SK-N-SH treated with all-trans-retinoic acid at 6 μM for 48 hours (cell line): ENCODE results near the gene C22orf42.

Experiments used
- ATAC-seq: fragments of 200-7000 bp; cut with Tn5 transposase; 3 replicates; pipeline ENCODE4 v1.9.1; 2020; ENCODE audit warnings: mild to moderate bottlenecking, moderate library complexity
- ARNTL ChIP-seq: fragments of 450-650 bp; formaldehyde crosslinking; IDR thresholded peaks from 2 replicates; pipeline ENCODE4 v1.5.0; 2020; ENCODE audit warnings: low read depth, mild to moderate bottlenecking, moderate library complexity, borderline replicate concordance
- BACH2 ChIP-seq: fragments of 250-450 bp; sonication (Bioruptor Pico); IDR thresholded peaks from 2 replicates; pipeline ENCODE4 v1.9.0; 2021; ENCODE audit warnings: mild to moderate bottlenecking, borderline replicate concordance
- CSDC2 ChIP-seq: fragments of 250-450 bp; sonication (Bioruptor Pico); IDR thresholded peaks from 2 replicates; pipeline ENCODE4 v1.5.0; 2020; ENCODE audit warnings: mild to moderate bottlenecking, moderate library complexity
- ESRRG ChIP-seq: fragments of 250-450 bp; sonication (Bioruptor Pico); IDR thresholded peaks from 2 replicates; pipeline ENCODE4 v1.6.1; 2021; ENCODE audit warnings: mild to moderate bottlenecking
- GLIS3 ChIP-seq: fragments of 250-450 bp; sonication (Bioruptor Pico); IDR thresholded peaks from 2 replicates; pipeline ENCODE4 v1.5.0; 2020; ENCODE audit warnings: mild to moderate bottlenecking, moderate library complexity
- ISL1 ChIP-seq: fragments of 250-450 bp; sonication (Bioruptor Pico); IDR thresholded peaks from 2 replicates; pipeline ENCODE4 v2.1.2; 2022; ENCODE audit warnings: mild to moderate bottlenecking, moderate library complexity
- POU6F1 ChIP-seq: fragments of 250-450 bp; sonication (Bioruptor Pico); IDR thresholded peaks from 2 replicates; pipeline ENCODE4 v1.8.0; 2021; ENCODE audit warnings: low read depth, mild to moderate bottlenecking, moderate library complexity, borderline replicate concordance
- RARB ChIP-seq: fragments of 250-450 bp; sonication (Bioruptor Pico); IDR thresholded peaks from 2 replicates; pipeline ENCODE4 v1.8.0; 2021; ENCODE audit warnings: mild to moderate bottlenecking, moderate library complexity
- SNAI2 ChIP-seq: fragments of 250-450 bp; sonication (Bioruptor Pico); IDR thresholded peaks from 2 replicates; pipeline ENCODE4 v1.5.0; 2020; ENCODE audit warnings: mild to moderate bottlenecking, moderate library complexity
- TCF4 ChIP-seq: fragments of 250-450 bp; sonication (Bioruptor Pico); IDR thresholded peaks from 2 replicates; pipeline ENCODE4 v1.8.0; 2021; ENCODE audit warnings: mild to moderate bottlenecking, moderate library complexity, borderline replicate concordance
- TOX ChIP-seq: fragments of 250-450 bp; sonication (Bioruptor Pico); IDR thresholded peaks from 2 replicates; pipeline ENCODE4 v1.8.0; 2021; ENCODE audit warnings: mild to moderate bottlenecking, moderate library complexity, borderline replicate concordance
- ZC3H10 ChIP-seq: fragments of 250-450 bp; sonication (Bioruptor Pico); IDR thresholded peaks from 2 replicates; pipeline ENCODE4 v1.5.1; 2021; ENCODE audit warnings: mild to moderate bottlenecking, moderate library complexity
- ZFP30 ChIP-seq: fragments of 450-650 bp; formaldehyde crosslinking; IDR thresholded peaks from 2 replicates; pipeline ENCODE4 v1.5.0; 2022; ENCODE audit warnings: mild to moderate bottlenecking, moderate library complexity
- ZNF565 ChIP-seq: fragments of 450-650 bp; formaldehyde crosslinking; conservative IDR thresholded peaks from 2 replicates; pipeline ENCODE4 v1.5.0; 2020; ENCODE audit warnings: low read depth, mild to moderate bottlenecking, moderate library complexity
- ZNF70 ChIP-seq: fragments of 450-650 bp; formaldehyde crosslinking; IDR thresholded peaks from 2 replicates; pipeline ENCODE4 v1.5.0; 2020; ENCODE audit warnings: mild to moderate bottlenecking, moderate library complexity
- ZNF8 ChIP-seq: fragments of 450-650 bp; formaldehyde crosslinking; IDR thresholded peaks from 2 replicates; pipeline ENCODE4 v1.5.0; 2020; ENCODE audit warnings: mild to moderate bottlenecking, moderate library complexity
- TF ChIP-seq, protein P1 (sequence below): fragments of 250-450 bp; sonication (Bioruptor Pico); IDR thresholded peaks from 2 replicates; pipeline ENCODE4 v1.8.0; 2020; ENCODE audit warnings: mild to moderate bottlenecking, moderate library complexity, borderline replicate concordance
- TF ChIP-seq, protein P2 (sequence below): fragments of 250-450 bp; sonication (Bioruptor Pico); IDR thresholded peaks from 2 replicates; pipeline ENCODE4 v1.5.1; 2021; ENCODE audit warnings: mild to moderate bottlenecking, moderate library complexity
- TF ChIP-seq, protein P3 (sequence below): fragments of 250-450 bp; sonication (Bioruptor Pico); IDR thresholded peaks from 2 replicates; pipeline ENCODE4 v1.5.0; 2020; ENCODE audit warnings: mild to moderate bottlenecking, moderate library complexity
- TF ChIP-seq, protein P4 (sequence below): fragments of 250-450 bp; sonication (Bioruptor Pico); IDR thresholded peaks from 2 replicates; pipeline ENCODE4 v1.5.1; 2020; ENCODE audit warnings: low read depth, mild to moderate bottlenecking, moderate library complexity

Gene C22orf42

DNA sequence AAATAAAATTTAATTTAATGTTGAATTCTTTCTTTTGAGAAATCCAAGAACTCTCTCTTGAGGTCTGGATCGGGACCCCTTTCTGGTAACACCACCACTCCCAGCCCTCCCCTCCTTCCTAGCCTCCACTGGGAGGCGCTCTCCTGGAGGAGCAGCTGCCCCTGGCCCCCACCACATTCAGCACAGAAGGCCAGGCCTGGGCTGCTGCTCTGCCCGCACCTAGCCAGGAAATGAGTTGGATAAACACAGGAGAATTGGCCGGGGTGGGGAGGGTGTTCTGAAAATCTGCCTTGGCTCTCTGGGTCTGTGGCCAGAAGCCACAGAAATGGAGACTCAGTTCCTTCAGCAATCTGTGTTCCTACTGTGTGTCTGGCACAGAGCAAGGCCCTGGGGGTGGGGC lies 31.2 kb downstream of the C22orf42 start:
- TF ChIP-seq ZC3H10 (CRISPR knock-in tag) (no peak), GLIS3 (no peak), SNAI2 (no peak), ESRRG (CRISPR knock-in tag) (no peak), ARNTL (no peak), ZFP30 (CRISPR knock-in tag) (no peak), TOX (no peak), ISL1 (CRISPR knock-in tag) (no peak), RARB (CRISPR knock-in tag) (no peak), POU6F1 (no peak), TCF4 (CRISPR knock-in tag) (no peak), CSDC2 (CRISPR knock-in tag) (no peak)
- TF ChIP-seq, protein P1, sequence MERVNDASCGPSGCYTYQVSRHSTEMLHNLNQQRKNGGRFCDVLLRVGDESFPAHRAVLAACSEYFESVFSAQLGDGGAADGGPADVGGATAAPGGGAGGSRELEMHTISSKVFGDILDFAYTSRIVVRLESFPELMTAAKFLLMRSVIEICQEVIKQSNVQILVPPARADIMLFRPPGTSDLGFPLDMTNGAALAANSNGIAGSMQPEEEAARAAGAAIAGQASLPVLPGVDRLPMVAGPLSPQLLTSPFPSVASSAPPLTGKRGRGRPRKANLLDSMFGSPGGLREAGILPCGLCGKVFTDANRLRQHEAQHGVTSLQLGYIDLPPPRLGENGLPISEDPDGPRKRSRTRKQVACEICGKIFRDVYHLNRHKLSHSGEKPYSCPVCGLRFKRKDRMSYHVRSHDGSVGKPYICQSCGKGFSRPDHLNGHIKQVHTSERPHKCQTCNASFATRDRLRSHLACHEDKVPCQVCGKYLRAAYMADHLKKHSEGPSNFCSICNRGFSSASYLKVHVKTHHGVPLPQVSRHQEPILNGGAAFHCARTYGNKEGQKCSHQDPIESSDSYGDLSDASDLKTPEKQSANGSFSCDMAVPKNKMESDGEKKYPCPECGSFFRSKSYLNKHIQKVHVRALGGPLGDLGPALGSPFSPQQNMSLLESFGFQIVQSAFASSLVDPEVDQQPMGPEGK, result no peak
- TF ChIP-seq, protein P2, sequence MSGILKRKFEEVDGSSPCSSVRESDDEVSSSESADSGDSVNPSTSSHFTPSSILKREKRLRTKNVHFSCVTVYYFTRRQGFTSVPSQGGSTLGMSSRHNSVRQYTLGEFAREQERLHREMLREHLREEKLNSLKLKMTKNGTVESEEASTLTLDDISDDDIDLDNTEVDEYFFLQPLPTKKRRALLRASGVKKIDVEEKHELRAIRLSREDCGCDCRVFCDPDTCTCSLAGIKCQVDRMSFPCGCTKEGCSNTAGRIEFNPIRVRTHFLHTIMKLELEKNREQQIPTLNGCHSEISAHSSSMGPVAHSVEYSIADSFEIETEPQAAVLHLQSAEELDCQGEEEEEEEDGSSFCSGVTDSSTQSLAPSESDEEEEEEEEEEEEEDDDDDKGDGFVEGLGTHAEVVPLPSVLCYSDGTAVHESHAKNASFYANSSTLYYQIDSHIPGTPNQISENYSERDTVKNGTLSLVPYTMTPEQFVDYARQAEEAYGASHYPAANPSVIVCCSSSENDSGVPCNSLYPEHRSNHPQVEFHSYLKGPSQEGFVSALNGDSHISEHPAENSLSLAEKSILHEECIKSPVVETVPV (CRISPR knock-in tag), result no peak
- TF ChIP-seq, protein P3, sequence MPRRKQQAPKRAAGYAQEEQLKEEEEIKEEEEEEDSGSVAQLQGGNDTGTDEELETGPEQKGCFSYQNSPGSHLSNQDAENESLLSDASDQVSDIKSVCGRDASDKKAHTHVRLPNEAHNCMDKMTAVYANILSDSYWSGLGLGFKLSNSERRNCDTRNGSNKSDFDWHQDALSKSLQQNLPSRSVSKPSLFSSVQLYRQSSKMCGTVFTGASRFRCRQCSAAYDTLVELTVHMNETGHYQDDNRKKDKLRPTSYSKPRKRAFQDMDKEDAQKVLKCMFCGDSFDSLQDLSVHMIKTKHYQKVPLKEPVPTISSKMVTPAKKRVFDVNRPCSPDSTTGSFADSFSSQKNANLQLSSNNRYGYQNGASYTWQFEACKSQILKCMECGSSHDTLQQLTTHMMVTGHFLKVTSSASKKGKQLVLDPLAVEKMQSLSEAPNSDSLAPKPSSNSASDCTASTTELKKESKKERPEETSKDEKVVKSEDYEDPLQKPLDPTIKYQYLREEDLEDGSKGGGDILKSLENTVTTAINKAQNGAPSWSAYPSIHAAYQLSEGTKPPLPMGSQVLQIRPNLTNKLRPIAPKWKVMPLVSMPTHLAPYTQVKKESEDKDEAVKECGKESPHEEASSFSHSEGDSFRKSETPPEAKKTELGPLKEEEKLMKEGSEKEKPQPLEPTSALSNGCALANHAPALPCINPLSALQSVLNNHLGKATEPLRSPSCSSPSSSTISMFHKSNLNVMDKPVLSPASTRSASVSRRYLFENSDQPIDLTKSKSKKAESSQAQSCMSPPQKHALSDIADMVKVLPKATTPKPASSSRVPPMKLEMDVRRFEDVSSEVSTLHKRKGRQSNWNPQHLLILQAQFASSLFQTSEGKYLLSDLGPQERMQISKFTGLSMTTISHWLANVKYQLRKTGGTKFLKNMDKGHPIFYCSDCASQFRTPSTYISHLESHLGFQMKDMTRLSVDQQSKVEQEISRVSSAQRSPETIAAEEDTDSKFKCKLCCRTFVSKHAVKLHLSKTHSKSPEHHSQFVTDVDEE (CRISPR knock-in tag), result no peak
- TF ChIP-seq, protein P4, sequence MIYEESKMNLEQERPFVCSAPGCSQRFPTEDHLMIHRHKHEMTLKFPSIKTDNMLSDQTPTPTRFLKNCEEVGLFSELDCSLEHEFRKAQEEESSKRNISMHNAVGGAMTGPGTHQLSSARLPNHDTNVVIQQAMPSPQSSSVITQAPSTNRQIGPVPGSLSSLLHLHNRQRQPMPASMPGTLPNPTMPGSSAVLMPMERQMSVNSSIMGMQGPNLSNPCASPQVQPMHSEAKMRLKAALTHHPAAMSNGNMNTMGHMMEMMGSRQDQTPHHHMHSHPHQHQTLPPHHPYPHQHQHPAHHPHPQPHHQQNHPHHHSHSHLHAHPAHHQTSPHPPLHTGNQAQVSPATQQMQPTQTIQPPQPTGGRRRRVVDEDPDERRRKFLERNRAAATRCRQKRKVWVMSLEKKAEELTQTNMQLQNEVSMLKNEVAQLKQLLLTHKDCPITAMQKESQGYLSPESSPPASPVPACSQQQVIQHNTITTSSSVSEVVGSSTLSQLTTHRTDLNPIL (CRISPR knock-in tag), result no peak
- ATAC-seq, result no peak

GRCh38 chr22:32123657-32124056 lies 35.4 kb downstream of the C22orf42 start:
- 0 out of 3 replicates have a peak, but pooled peaks have one; percentile 27 for ATAC-seq
- TF ChIP-seq ESRRG (CRISPR knock-in tag) (no peak), ZNF70 (no peak)

GRCh38 chr22:32122899-32123298 lies 36.2 kb downstream of the C22orf42 start:
- TF ChIP-seq BACH2 (CRISPR knock-in tag) (no peak), ARNTL (no peak), ZNF565 (CRISPR knock-in tag) (no peak), GLIS3 (no peak), ZNF8 (no peak), RARB (CRISPR knock-in tag) (no peak), ZNF70 (no peak)
- TF ChIP-seq, protein P3 (CRISPR knock-in tag), result no peak
- TF ChIP-seq, protein P4 (CRISPR knock-in tag), result no peak
- TF ChIP-seq, protein P1, result no peak
- no peak for ATAC-seq
